GM12875 (cell line): ENCODE data around the gene ZFPM1.
A peak's percentile ranks its signal among the peaks of the same experiment; 100 is the strongest.

Source experiments
- H3K4me3 ChIP-seq: one replicate; pipeline ENCODE4 v1.5.1; 2011; ENCODE audit warnings: low read depth, low read length, control low read depth
- TF ChIP-seq, protein P1 (sequence below): IDR thresholded peaks from 2 replicates; pipeline ENCODE4 v1.5.1; 2011; ENCODE audit warnings: low read depth, mild to moderate bottlenecking, control low read depth, inconsistent platforms, low read length, moderate library complexity, borderline replicate concordance; ENCODE audit not compliant: insufficient read depth

The ZFPM1 gene

DNA sequence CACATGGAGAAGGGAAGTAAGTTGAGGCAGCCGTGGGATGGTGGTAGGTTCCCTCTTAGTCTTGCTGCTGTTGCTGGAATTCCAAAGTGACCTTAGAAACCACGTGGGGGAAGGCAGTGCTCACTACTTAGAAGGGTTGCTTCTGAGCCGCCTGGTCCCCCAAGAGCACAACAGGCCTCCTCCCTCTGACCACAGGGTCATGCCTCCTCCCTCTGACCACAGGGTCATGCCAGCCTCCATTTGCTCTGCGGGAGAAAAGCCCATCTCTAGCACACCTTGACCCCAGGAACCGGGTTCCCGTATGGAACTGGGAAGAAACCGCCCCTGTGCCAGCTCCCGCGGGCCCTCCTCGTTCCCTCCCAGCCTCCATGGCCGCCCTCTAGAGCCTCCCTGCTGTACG lies 13.4 kb upstream of the ZFPM1 start:
- H3K4me3 ChIP-seq = no peak overlapping the region
- TF ChIP-seq, protein P1, sequence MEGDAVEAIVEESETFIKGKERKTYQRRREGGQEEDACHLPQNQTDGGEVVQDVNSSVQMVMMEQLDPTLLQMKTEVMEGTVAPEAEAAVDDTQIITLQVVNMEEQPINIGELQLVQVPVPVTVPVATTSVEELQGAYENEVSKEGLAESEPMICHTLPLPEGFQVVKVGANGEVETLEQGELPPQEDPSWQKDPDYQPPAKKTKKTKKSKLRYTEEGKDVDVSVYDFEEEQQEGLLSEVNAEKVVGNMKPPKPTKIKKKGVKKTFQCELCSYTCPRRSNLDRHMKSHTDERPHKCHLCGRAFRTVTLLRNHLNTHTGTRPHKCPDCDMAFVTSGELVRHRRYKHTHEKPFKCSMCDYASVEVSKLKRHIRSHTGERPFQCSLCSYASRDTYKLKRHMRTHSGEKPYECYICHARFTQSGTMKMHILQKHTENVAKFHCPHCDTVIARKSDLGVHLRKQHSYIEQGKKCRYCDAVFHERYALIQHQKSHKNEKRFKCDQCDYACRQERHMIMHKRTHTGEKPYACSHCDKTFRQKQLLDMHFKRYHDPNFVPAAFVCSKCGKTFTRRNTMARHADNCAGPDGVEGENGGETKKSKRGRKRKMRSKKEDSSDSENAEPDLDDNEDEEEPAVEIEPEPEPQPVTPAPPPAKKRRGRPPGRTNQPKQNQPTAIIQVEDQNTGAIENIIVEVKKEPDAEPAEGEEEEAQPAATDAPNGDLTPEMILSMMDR = no peak

GRCh38 chr16:88440111-88440510 lies 13.0 kb upstream of the ZFPM1 start:
- TF ChIP-seq, protein P1 = no peak
- no peak overlapping the region for H3K4me3 ChIP-seq

- TF ChIP-seq, protein P1 = no peak
- no peak overlapping the region for H3K4me3 ChIP-seq
Observed at GRCh38 chr16:88440686-88441405, 12.2 kb upstream of the ZFPM1 start.

DNA sequence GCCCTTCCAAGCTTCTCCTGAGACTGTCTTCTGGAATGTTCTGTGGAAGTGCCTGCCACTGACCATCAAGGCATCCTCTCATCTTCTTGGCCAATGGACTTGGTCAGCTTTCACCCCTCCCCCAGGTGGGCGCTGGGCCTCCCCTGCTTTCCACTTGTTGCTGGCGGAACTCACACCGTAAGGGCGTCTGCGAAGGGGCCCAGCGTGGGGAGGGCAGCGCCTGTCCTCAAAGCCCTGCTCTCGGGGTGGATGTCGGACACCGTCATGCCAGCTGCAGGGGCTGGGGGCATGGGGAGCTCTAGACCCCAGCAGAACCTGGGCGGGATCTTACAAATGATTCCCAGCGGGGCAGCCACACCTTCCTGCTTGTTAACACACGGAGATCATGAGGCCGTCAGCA lies 11.6 kb upstream of the ZFPM1 start:
- no peak overlapping the region for H3K4me3 ChIP-seq
- TF ChIP-seq, protein P1 = no peak

- TF ChIP-seq, protein P1 = no peak
Observed at GRCh38 chr16:88442383-88442726, 10.7 kb upstream of the ZFPM1 start.

GRCh38 chr16:88442727-88443576 lies 10.1 kb upstream of the ZFPM1 start:
- TF ChIP-seq, protein P1 = peak; percentile 94
- H3K4me3 ChIP-seq = no peak overlapping the region

More at GRCh38 chr16:88442383-88442726, 10.7 kb upstream of the ZFPM1 start:
- no peak overlapping the region for H3K4me3 ChIP-seq
